Measurements from ENCODE around the gene LUC7L. TPM values are rescaled to one million over a fixed set of nuclear protein-coding genes. Genes with fewer than 3 reads are reported as not detected.
"Not testable (repeated sequence)": the region's sequence is repeated elsewhere in the genome, so short reads cannot be mapped to it uniquely, and the experiment has no call there.

The LUC7L gene
- 23.3 TPM for total RNA-seq

DNA sequence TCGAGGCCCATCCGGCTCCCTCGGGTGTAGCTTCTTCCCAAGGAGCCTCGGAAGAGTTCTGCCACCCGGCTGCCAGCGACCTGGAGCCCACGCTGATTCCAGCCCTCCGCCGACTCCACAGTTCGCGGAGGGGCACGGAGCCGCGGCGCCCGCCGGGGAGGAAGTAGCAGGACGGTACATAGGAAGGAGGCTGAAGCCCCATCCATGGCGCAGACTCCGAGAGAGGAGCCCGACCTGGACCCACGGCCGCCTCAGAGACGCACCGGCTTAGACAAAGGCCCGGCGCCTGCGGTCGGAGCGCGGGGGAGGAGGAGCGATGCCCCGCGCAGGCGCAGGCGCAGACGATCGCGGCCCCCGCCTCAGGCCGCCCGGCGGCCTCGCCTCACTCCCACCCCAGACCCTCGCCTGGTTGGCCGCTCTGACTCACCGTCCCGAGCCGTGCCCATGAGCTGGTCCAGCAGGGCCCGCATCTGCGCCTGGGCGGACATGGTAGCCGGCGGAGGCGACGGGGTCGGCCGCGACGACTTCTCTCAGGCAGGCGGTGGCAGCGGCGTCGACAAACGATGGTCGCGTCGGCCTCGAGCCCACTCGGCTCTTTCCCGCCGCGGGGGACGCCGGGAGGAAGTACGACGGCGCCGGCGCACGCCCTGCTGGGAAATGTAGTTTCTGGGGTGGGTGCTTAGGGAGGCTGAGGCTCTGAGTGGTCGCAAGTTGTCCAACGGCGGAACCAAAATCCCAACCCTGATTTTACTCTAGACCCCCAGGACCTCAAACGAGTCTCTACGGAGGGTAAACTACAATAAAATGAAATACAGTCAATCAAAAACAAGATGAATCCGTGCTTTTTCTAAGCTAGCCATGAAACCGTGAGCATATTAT is at the start of gene LUC7L:
LUC7L (minus strand) TSS at position 598 of the 879 bp plus-strand sequence; CDS start at position 488, 110 bp downstream.
- peak; percentile 87 for ATAC-seq

DNA sequence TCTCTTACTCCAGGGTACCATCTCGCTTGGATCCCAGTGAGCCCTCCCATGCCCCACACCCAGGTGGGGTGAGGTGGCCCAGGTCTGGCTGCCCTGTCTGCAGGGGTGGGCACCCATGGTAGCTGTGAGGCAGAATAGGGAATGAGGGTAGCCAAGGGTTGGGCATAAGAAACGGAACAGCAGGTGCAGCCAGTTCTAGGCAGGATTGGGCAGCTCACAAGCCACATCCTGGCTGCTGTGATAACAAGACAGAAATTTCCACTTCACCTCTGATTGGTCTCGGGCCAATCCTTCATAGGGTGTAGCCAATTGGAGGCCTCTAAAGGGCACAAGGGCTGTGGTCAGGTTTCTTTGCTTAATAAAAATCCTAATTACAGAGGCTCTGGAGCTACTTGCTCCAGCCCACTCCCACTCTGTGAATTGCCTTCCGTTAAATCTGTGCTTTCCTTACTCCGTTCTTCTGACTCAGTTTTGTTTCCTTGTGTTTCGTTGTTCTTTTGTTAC is 49.7 kb upstream of the LUC7L start:
- ATAC-seq = peak; percentile 54

GRCh38 chr16:276426-277077 is 47.3 kb upstream of the LUC7L start:
- no peak for ATAC-seq

- ATAC-seq = no peak
These were observed 46.6 kb upstream of the LUC7L start, which contains the start of gene RGS11 for GRCh38 chr16:275786-276232. Gene RGS11, minus strand, starts transcription at chr16:275944. Its CDS starts 33 bp downstream, at chr16:275911.

DNA sequence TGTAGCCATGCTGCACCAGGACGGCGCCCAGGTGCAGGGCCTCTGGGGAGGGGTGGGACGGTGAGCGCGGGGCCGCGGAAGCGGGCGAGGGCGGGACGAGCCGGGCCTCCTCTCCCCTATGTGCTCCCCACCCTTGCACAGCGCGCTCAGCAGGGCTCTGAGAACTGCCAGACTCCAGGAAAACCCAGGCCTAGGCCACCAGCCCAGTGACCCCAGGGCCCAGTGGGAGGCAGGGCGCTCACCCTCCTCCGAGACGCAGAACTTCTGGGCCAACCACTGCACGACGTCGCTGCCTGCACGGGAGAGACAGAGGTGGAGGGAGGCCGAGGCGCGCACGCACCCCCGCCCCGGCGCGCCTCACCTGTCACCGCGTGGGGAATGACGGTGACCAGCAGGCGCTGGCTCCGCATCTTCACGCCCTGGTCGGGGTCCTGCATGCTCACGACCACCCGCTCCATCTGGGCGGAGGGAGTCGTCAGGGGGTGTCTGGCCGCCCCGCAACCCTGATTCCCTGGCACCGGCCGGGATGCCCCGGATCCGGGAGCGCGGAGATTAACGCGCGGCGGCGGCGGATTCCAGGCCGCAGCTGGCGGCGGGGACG is 45.9 kb upstream of the LUC7L start:
- ATAC-seq = peak; percentile 3

DNA sequence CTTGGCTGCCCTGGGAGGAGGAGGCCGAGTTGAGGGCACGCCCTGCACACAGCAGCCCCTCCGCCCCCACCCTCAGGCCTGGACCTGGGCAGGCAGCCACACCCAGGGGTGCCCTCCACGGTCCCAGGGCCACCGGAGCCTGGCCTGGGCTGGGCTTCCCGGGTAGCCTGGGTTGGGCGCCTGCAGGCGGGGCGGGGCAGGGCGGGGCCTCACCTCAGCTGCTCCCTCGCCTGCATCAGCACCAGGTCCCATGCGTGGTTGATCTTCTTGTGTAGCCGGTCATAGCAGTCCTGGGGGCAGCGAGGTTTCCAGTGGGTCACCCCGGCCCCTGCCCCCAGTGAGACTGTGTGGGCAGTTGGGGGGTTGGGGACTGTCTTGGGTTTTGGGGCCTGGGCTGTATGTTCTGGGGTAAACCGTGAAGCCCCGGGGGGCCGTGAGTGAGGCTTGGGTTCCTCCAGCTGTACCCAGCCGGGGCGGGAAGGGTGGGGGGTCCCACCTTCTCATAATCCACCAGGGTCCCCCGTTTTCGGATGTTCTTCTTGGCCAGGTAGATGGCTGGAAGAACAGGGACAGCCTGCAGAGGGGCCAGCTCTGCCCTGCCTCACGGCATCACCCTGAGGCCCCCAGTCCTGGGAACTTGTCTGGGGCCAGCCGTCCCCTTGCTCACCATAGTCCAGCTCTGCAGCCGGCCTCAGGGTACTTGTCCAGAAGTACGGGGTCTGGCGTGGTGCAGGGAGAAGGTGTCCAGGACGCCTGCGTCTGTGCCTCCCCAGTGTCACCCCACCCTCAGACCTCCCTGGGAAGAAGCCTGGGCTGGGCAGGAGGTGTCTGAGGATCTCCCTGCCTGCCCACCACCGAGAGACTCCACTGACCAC is 44.5 kb upstream of the LUC7L start:
- peak; percentile 66 for ATAC-seq

DNA sequence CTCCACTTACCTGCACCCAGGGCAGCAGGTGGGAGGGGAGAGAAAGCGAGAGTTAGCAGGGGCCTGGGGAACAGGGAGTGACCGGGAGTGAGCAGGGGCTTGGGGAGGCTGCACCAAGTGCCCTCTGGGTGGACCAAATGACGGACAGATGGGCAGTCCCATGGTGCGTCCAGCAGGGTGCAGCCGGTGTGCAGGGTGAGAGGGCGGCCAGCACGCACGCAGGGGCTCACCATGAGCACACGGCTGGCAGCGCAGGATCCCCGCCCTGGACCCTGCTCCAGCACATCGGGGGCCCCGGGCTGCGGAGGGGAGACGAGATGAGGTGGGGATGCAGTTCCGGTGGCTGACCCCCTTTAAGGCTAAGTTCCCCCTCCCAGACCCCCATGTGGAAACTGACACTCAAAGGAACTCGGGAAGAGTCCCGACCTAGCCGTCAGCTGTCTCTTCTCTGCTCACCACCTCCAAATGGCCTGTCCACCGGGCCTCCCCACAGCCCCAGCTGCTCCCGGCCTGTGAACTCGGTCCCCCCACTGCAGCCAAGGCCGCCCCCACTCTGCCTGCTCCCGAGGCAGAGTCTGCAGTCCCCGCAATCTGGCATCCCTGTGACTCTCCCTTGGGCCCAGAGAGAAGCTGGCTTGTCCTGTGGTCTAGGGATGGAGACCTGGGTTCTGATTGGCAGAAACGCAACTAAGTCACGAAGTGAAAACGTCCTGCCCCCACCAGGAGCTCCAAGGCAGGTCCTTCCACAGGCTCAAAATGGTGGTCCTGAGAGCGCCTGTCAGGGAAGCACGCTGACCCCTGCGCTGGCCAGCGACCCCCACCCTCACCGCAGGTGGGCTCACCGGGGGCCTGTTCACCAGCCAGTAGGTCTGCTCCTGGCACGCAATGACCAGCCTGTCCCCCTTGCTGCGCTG is 43.6 kb upstream of the LUC7L start:
- no peak for ATAC-seq

DNA sequence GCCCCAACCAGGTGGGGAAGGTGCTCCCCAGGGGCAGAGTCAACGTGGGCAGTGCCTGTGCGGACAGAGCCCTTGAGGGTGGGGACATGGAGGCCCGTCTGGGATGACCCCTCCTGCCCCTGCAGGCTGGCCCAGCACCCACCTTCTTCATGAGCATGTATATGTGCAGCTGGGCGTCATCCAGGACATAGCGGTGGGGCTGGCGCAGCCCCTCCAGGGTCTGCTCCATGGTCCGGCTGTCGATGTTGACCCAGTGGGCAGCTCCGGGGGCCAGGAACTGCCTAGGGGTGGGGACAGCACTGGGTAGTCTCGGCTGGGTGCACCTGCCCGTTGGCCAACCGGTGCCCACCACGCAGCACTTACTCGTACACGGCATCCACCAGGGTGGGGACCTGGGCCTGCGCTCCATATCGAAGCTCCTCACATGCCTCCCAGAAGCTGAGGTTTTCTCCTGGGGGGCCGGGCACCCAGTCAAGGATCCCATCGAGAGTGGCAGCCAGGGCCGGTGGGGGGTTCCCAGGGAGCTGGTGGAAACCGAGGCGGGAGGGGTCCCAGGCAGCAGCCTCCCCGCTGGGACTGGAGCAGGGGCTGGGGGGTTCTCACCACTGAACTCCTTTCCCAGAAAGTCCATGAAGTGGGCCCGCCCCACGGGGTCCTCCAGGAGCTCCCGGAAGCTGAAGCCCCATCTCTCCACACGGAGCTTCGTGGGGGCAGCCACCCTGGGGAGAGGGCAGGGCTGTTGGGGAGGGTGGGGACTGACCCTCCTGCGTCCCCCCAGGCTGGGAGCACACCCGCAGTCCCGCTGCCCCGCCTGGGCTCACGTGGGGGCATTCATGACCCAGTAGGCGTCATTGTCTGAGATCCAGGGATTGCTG is 41.4 kb upstream of the LUC7L start:
- ATAC-seq = no peak

DNA sequence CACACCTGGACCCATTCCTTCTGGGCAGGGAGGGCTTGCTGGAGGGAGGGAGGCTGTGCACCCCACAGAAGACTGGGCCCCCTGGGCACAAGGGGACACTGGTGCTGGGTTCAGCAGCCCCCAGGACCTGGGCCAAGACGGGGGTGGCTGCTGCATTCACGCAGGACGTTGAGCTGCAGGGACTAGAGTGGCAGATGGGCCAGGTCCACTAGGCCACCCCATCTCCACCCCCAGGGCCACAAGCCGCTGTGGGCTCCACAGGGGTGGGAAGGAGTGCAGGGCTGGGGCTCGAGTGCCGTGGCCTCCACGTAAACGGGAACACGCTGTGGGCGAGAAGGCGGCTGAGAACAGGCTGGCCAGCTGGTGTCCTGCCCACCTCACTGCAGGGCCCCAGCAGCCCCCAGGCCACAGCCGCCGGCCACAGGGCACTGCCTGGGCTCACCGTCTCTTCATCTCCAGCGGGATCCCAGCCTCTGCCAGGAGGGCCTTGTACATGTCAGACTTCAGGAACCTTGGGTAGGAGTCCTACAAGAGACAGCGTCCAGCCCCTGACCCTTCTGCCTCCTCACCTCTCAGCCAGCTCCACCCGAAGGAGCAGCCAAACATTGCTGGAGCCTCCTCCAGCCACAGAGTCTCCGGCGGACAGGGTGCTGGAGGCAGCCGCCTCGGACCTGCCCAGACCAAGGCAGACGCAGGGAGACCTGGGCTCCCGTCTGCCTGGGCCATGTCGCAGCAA is 40.0 kb upstream of the LUC7L start:
- no peak for ATAC-seq

- peak; percentile 55 for ATAC-seq
These were observed 39.1 kb upstream of the LUC7L start for GRCh38 chr16:268141-269053.

GRCh38 chr16:267562-267961 is 38.3 kb upstream of the LUC7L start:
- ATAC-seq = not testable (repeated sequence)

GRCh38 chr16:266258-267164 is 37.3 kb upstream of the LUC7L start:
- ATAC-seq = no peak

DNA sequence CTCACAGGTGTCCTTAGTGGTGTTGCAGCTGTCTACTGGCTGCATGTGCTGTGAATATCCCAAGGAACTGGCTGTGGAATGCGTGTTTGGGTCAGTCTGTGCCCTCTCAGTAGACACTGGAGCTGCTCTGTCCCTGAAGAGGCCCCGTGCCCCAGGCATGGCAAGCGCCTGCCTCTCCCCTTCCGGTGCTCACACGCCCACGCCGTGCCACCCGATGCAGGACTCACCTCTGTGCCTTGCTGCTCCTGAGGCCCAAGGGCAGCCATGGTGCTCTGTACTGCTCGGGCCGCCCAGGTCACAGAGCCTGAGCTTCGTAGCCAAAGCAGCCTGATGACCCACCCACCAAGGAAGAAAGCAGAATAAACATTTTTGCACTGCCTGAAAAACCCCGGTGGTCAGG is 36.5 kb upstream of the LUC7L start:
- peak; percentile 27 for ATAC-seq

DNA sequence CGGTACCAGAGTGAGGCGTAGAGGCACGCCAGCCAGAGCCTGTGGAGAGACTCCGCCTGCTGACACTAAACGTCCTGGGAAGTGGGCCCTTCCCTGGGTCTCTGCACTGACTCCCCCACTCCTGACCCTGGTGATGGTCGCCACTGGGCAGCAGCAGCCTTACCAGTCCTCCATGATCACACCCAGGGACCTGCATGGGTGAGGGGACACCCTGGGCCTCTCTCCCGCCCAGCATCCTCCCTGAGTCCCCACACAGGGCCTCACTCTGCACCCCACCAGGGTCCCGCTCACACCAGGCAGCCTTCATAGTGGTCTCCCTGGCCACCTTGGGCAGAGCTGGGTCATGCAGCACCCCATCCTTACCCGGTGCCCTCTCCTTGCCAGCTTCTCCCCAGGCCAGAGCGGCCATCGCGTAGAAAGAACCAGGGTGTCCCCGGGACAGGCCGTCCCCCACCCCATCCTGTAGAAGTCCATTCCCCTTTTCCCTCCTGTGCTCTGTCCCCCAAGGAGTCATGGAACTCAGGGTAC is 35.8 kb upstream of the LUC7L start:
- no peak for ATAC-seq

GRCh38 chr16:264440-264951 is 35.2 kb upstream of the LUC7L start:
- no peak for ATAC-seq

DNA sequence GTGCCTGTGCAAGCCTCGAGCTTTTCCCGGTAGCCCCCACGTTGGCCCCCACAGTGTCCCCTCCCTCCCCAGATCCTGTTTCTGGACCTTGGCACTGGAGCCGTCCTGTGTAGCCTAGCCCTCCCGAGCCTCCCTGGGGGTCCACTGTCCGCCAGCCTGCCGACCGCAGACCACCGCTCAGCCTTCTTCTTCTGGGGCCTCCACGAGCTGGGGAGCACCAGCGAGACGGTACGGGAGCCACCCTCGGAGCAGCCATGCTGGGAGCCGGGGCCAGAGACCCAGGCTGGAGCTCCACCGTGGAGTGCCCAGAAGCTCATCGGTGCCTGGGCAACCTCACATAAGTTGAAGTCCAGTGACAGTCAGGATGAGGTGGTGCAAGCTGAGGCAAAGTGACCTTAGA is 34.7 kb upstream of the LUC7L start:
- ATAC-seq = no peak
